Measurements from ENCODE around the gene NISCH.
A peak's percentile ranks its signal among the peaks of the same experiment; 100 is the strongest.

NISCH gene

DNA sequence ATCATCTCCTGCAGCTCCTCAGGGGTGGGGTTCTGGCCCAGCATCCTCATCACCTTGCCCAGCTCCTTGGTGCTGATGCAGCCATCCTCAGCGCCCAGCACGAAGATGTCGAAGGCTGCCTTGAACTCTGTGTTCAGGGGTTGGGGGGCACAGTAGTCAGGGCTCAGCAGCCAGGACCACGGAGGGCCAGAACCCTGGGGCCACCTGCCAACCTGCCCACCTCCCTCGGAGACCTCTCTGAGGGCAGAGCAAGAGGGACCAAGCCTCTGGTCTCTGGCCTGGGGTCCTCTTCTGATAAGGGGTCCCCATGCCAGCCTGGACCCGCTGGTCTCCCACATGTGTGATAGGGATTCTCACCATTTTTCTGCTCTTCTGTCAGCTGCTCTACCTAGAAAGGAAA, 3.3 kb upstream of the NISCH start:
- ATAC-seq: no peak
- H3K4me1 Mint-ChIP-seq: peaks cover 34% of the 10 kb centered on the region
- no peak overlapping the region for H3K27ac Mint-ChIP-seq

DNA sequence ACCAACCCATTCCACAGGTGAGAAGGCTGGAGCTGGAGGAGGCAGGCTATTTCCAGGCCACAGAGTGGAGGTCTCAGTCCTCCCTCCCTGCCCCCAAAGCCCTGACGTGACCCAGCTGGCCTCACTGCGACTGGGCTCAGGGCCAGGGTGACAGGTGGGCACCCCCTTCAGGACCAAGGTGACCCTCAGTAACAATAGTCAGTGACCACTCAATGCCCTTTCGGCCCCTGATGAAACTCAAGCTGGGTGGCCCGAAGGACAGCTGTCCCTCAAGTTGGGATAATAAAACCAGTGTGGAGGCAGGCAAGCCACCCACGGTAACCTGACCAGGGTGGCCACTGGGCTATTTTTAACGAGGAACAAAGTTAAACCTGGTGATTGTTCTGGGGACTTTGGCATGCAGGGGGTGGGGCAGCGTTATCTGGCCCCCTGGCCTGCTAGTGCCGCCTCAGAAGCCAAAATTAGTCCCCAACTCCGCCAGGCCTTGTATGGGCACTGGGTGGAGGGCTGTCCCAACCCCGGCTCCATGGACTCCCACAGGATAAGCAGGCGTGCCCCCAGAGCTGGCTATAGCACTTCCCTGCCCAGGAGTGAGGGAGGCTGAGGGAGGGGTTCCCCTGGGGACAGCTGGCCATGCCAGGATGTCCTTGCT, 2.7 kb upstream of the NISCH start:
- no peak for ATAC-seq
- Mint-ChIP-seq H3K9me3 (no peaks in the 10 kb centered on the region), H3K4me1 (peaks cover 37% of the 10 kb centered on the region), H3K27me3 (no peaks in the 10 kb centered on the region), H3K4me3 (no peak overlapping the region), H3K27ac (peak overlapping the region; percentile 99), H3K36me3 (peaks cover 6% of the 10 kb centered on the region)

More for the DNA sequence above, 3.3 kb upstream of the NISCH start:
- Mint-ChIP-seq H3K9me3 (no peaks in the 10 kb centered on the region), H3K36me3 (no peaks in the 10 kb centered on the region), H3K4me3 (no peak overlapping the region), H3K27me3 (no peaks in the 10 kb centered on the region)

DNA sequence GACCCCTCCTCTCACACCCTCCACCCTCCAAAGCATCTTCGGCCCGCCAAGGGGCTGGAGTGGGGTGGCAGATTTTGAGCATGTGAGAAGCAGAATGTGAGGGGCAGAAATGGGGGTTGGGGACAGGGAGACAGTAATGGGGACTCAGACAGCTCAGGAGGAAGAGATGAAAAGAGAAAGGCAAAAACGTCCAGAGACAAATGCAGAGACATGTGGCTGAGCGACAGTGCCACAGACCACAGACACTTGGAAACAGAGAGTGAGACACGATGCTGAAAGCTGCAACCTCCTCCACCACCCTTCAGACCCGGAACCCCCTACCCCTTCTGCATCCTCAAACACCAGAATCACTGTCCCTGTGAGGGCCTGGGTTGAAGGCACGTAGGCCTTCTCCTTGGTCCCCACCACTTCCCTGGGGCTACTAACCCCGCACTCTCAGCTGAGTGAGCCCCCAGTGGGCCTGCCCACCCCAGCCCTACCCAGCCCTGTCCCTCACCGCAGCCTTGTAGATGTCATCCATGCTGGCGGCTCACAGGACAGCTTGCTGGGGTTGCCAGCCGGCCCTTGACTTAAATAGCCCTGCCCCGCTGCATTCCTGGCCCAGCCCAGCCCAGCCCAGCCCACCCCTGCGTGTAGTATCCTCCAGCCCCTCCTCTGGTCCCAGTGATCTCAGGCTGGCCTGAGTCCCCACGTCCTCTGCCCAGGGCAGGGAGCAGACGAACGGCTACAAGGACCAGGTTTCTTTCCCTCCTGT, 1.7 kb upstream of the NISCH start, which contains the start of gene TNNC1:
TNNC1 (minus strand) TSS at position 546 of the 754 bp plus-strand sequence; CDS start at position 520, 26 bp downstream.
- no peak for ATAC-seq
- Mint-ChIP-seq H3K27ac (peak within 1 kb of the TSS; percentile 99), H3K4me1 (peaks cover 46% of the 10 kb centered on the region), H3K36me3 (peaks cover 6% of the 10 kb centered on the region), H3K9me3 (no peaks in the 10 kb centered on the region), H3K4me3 (peak within 1 kb of the TSS; percentile 86), H3K27me3 (no peaks in the 10 kb centered on the region)

DNA sequence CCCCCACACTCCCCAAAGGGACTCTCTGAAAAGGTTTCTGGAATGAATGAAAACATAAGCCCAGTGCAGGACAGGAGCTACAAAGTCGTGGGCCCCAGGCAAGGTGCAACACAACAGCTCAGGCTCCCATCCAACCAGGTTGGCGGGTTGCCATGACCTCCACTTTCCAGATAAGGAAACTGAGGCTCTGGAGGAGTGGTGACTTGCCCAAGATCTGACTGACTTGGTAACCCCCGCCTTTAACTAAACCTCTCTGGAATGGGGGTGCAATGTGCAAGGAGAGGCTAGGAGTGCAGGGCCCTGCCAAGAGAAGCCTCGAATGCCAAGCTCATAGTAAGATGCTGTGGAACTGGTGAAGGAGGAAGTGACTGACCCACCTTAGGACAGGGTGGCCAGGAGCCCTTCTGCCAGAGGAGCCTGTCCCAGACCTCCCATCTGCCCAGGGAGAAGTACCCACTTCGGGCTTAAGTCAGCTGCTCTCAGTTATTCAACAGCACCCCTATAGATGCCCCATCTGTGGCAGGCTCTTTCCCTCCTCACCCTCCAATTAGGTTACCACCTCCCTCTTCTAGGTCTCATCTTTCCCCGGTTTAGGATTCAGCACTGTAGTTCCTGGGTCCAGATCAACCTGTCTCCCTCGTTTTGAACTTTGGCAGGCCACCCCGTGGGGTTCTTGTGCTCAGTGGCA, 1.0 kb upstream of the NISCH start:
- Mint-ChIP-seq H3K36me3 (peaks cover 6% of the 10 kb centered on the region), H3K27ac (peak overlapping the region; percentile 99), H3K27me3 (no peaks in the 10 kb centered on the region), H3K4me3 (peak overlapping the region; percentile 86), H3K9me3 (no peaks in the 10 kb centered on the region), H3K4me1 (peaks cover 52% of the 10 kb centered on the region)
- no peak for ATAC-seq

DNA sequence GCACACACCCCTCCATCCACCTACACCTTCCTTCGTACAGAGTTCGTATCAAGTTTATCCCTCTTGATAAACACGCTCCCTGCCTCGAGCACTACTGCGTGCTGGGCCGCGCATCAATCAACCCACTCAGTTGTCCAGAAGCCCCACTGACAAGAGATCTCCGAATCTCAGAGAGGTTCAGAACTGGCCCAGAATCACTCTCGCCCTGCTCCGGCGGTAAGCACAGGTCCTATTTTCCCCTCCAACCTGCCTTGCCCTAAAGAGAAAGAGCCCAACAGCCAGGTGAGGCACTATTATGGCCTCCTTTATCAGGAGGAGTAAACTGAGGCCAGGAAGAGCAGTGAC, 494 bp upstream of the NISCH start:
- H3K4me1 Mint-ChIP-seq: peaks cover 52% of the 10 kb centered on the region
- H3K27me3 Mint-ChIP-seq: no peaks in the 10 kb centered on the region

DNA sequence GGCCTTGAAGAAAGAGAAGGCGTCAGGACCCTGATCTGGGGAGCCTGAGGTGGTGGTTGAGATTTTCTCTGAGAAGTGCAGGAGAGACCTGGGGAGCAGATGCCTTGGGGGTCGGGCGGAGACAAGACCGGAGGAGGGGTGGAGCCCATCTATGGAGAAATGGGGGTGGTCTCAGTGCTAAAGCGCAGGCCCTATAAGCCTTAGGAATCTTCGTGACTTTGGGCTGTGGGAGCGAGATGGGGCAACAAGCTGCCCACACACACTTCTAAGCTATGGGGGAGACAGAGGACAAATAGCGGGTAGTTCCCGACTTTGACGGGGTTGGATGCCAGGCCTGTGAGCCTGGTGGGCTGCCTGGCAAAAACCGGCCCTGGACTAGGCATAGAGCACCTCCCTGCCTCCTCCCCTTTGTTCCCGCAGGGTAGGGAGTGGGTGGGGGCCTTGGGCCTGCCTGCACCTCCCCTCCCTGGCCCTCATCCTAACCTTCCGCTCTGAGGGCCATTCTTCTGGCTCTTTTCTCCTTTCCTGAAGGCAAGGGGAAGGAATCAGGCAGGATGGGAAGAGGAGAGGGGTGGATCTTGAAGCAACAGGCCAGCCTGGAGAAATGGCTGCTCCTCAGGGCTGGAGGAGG, 880 bp downstream of the NISCH start:
- Mint-ChIP-seq H3K4me3 (peak overlapping the region; percentile 86), H3K36me3 (peaks cover 11% of the 10 kb centered on the region), H3K27ac (peak overlapping the region; percentile 99), H3K4me1 (peaks cover 52% of the 10 kb centered on the region), H3K9me3 (no peaks in the 10 kb centered on the region), H3K27me3 (no peaks in the 10 kb centered on the region)
- ATAC-seq: no peak

More for the DNA sequence above, 494 bp upstream of the NISCH start:
- no peak for ATAC-seq
- Mint-ChIP-seq H3K27ac (peak overlapping the region; percentile 99), H3K36me3 (peaks cover 6% of the 10 kb centered on the region), H3K9me3 (no peaks in the 10 kb centered on the region), H3K4me3 (peak overlapping the region; percentile 86)

DNA sequence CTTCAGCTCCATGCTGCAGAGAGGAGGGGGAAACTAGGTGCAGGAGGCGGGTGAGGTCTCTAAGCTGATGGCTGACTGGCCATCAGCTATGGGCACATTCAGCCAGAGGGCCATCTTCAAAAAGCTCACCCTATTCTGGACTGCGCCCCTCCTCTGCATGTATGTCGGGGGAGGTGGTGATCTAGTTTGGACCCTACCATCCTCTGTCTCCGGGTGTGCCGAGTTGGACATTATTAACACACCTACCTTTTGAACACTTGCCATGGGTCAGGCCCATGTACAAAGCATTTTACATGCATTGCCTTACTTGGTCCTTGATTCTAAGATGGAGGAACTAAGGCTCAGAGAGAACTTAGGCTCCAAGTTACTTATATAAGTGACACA, 1.4 kb downstream of the NISCH start:
- Mint-ChIP-seq H3K4me1 (peaks cover 52% of the 10 kb centered on the region), H3K9me3 (no peaks in the 10 kb centered on the region), H3K36me3 (peaks cover 11% of the 10 kb centered on the region), H3K4me3 (peak overlapping the region; percentile 86), H3K27me3 (no peaks in the 10 kb centered on the region), H3K27ac (peak overlapping the region; percentile 99)
- ATAC-seq: no peak

DNA sequence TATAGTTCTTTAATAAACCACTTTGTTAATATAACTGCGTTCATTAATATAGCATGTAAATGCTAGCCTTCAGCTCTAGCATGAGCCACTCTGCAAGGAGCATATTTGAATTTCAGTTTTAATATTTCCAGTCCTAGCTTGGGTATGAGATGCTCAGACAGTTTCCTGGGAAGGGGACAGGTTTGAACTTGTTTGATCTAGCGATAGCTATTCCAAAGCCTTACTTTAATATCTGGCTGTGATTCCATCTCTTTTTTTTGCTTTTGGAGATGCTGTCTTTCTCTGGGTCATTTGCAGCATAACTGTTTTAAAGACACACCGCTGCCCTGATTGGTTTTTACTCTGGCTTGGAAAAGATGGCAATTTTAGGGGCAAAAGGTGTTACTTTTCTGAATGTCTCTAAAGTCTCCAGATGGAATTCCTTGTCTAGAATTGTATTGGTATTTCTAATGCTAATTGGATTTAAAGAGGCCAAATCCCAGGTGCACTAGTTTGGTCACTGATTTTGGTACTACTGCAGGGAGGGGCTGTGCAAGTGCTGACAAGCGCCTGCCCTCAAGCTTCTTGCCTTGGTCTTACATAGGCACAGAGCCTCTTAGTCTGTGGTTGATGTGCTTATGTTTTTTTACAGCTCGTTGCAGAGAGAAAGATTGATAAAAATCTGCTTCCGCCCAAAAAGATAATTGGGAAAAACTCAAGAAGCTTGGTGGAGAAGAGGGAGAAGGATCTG, 2.8 kb downstream of the NISCH start:
- Mint-ChIP-seq H3K36me3 (peaks cover 14% of the 10 kb centered on the region), H3K9me3 (no peaks in the 10 kb centered on the region), H3K4me3 (no peak overlapping the region), H3K27ac (peak overlapping the region; percentile 37), H3K27me3 (no peaks in the 10 kb centered on the region), H3K4me1 (peaks cover 61% of the 10 kb centered on the region)
- no peak for ATAC-seq

DNA sequence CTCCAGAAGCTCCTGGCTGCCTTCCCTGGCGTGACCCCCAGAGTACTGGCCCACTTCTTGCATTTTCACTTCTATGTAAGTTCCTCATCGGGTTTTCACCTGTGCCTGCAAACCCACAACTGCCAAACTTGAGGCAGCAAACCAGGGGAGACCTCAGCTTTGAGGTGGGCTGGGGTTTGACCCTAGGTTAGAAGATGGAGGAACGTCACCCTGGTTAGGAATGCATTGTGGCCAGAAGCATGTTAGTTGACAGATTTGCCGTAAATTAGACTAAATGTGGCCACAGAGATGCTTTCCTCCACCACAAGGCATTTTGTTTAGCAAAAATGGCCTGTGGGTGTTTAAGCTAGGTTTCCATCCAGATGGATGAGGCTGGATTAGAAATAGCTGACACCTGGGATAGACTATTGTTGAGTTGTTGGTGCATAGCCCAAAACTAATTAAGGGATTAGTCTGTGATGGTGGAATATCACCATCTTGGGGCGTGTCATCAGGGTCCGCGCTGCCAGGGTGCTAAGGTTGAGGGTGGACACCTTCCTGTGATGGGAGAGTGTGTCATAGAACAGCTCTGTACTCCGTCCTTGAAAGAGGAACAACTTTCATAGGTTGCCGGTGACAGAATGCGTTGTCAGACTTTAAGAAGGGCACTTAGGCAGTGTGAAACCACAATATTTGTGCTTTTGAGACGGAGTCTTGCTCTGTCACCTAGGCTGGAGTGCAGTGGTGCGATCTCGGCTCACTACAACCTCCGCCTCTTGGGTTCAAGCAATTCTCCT, 3.6 kb downstream of the NISCH start:
- ATAC-seq: peak; percentile 51
- H3K4me1 Mint-ChIP-seq: peaks cover 62% of the 10 kb centered on the region
- peak overlapping the region; percentile 37 for H3K27ac Mint-ChIP-seq
- no peaks in the 10 kb centered on the region for H3K9me3 Mint-ChIP-seq
- H3K36me3 Mint-ChIP-seq: peaks cover 16% of the 10 kb centered on the region
- no peaks in the 10 kb centered on the region for H3K27me3 Mint-ChIP-seq
- no peak overlapping the region for H3K4me3 Mint-ChIP-seq

DNA sequence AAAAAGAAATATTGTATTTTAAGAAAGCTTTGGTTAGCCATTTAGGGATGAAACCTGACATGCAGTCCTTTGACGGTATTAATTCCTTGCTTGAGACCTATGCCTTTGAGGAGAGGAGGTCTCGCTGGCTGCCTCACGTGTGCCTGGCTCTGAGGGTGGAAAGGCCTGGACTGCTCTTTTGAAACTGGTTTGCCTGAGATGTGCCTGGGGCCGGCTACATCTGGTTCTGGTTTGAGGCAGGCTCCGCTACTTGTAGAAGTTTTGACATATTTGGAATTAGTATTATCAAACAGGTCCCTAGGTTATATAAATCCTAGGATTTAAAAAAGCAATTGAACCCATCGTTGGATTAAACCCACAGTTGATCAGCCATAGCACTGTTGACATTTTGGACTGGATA, 6.5 kb downstream of the NISCH start:
- no peak for ATAC-seq
- H3K27ac Mint-ChIP-seq: no peak overlapping the region
- no peaks in the 10 kb centered on the region for H3K9me3 Mint-ChIP-seq
- H3K4me3 Mint-ChIP-seq: no peak overlapping the region
- peaks cover 25% of the 10 kb centered on the region for H3K36me3 Mint-ChIP-seq
- H3K4me1 Mint-ChIP-seq: peaks cover 33% of the 10 kb centered on the region
- no peaks in the 10 kb centered on the region for H3K27me3 Mint-ChIP-seq

DNA sequence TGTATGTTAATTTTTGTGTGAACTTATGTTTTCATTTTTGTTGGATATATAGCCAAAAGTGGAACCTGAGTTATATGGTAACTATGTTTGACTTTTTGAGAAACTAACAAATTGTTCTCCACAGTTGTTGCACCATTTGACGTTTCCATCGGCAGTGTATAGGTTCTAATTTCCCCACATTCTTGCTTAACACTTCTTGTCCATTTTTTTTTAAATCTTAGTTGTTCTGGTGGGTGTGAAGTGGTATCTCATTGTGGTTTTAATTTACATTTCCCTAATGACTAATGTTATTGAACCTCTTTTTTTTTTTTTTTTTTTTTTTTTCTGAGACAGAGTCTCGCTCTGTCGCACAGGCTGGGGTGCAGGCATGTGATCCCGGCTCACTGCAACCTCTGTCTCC, 8.0 kb downstream of the NISCH start:
- Mint-ChIP-seq H3K27ac (no peak overlapping the region), H3K4me1 (peaks cover 18% of the 10 kb centered on the region), H3K4me3 (no peak overlapping the region), H3K9me3 (no peaks in the 10 kb centered on the region), H3K36me3 (peaks cover 24% of the 10 kb centered on the region), H3K27me3 (no peaks in the 10 kb centered on the region)
- ATAC-seq: no peak

DNA sequence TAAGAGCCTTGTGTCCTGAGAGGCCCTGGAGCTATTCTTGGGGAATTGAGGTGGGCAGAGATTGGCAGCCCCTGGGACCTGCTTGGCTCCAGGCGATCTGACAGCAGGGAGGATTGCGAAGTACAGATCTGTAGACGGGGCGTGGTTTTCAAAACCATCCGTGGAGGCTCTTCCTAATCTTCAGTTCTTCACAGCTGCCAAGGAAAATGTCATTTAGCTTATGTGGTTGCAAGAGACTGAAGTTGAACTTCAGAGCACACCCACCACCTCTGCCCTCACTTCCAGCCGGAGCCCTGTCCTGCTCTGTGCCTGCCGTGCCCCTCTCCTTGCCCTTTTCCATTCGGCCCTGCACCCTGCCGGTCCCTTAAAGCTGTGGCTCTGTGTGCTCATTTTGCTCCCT, 12.9 kb downstream of the NISCH start:
- no peaks in the 10 kb centered on the region for H3K27me3 Mint-ChIP-seq
- no peaks in the 10 kb centered on the region for H3K9me3 Mint-ChIP-seq
- H3K4me3 Mint-ChIP-seq: no peak overlapping the region
- no peak for ATAC-seq
- H3K27ac Mint-ChIP-seq: no peak overlapping the region
- peaks cover 31% of the 10 kb centered on the region for H3K36me3 Mint-ChIP-seq
- no peaks in the 10 kb centered on the region for H3K4me1 Mint-ChIP-seq

DNA sequence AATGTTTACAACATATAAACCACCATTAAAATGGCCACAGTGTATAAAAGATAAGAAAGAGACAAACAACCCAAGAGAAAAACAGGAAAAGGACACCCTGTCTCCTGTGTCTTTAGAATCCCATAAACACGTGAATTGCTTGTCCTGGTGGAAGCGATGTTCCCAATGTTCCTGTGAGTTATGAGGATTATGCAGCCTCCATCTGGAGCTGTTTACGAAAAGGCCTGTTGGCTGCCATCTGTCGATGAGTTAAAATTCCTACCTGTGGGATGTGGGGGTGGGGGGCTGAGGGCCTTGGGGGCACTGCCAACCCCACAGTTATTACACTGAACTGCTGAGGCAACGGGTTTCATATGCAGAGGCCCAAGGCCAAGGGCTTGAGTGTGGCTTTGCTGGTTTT, 13.6 kb downstream of the NISCH start:
- no peaks in the 10 kb centered on the region for H3K9me3 Mint-ChIP-seq
- no peaks in the 10 kb centered on the region for H3K4me1 Mint-ChIP-seq
- H3K36me3 Mint-ChIP-seq: peaks cover 38% of the 10 kb centered on the region
- no peak overlapping the region for H3K4me3 Mint-ChIP-seq
- no peak overlapping the region for H3K27ac Mint-ChIP-seq
- no peak for ATAC-seq
- H3K27me3 Mint-ChIP-seq: no peaks in the 10 kb centered on the region

DNA sequence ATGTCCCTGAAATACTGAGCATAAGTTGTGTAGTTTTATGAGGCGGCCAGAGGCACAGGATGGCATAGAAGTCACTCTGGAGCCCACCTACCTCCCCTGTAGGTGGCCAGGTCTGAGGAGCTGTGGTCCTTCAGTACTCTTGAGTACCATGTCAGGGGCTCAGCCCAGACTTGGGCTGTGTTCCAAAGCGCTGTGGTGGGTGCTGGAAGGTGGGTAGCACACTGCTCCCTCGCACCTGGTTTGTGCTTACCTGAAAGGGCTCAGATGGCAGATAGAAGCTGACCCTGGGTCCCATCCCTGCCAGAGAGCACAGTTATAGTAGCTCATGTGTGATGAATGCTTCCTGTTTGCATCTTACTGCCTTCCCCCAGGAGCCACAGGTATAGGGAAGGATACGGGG, 15.5 kb downstream of the NISCH start:
- Mint-ChIP-seq H3K36me3 (peaks cover 45% of the 10 kb centered on the region), H3K4me3 (no peak overlapping the region), H3K4me1 (no peaks in the 10 kb centered on the region), H3K9me3 (no peaks in the 10 kb centered on the region), H3K27ac (no peak overlapping the region), H3K27me3 (no peaks in the 10 kb centered on the region)
- ATAC-seq: no peak

Measured in stimulated activated memory B cell treated with anti-CD40 and anti-IgM and Interleukin-4, amounts not matched to agents 10 μg/mL and 1 μg/mL and 100 μg/mL, for 72 hours (primary cell).